ENCODE results near the gene FAM219B.
"Not testable (repeated sequence)": the region's sequence is repeated elsewhere in the genome, so short reads cannot be mapped to it uniquely, and the experiment has no call there.

FAM219B gene

DNA sequence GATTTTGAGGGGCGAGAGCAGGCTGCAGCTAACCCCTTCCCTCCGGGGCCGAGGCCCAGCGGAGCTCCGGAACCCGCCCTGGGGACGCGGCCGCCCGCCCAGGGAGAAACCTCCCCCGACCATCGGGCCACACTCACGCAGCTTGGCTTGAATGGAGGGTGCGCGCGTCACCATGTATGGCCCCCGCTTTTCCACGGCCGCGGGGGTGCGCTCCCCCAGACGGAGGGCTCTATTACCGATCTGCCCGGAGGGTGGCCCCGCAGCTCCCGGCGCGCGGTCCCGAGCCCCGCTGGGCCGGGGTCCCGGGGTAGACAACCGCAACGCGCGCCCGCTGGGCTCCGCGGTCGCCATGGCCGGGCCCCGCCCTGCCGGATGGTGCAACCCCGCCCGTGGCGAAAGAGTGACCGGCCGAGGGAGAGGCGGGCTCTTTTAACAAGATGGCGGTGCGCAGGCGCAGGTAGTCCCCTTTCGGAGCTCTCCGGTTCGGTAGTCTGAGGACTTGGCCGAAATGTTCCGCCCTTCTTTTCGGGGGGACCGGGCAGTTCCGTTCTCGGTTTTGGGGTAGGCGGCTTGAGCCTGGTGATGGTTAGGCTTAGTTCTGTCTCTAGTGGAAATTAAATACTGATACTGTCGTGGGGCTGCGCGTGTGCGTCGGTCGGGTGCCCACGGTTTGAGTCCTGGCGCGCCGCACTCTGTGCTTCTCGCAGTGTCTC is at the start of gene FAM219B:
Gene FAM219B, minus strand, starts transcription at position 402 of the 713 bp plus-strand sequence. Its CDS starts 51 bp downstream, at position 351.
- DNase-seq (ENCODE audit: low read depth, low spot score), result peak; percentile 25

DNA sequence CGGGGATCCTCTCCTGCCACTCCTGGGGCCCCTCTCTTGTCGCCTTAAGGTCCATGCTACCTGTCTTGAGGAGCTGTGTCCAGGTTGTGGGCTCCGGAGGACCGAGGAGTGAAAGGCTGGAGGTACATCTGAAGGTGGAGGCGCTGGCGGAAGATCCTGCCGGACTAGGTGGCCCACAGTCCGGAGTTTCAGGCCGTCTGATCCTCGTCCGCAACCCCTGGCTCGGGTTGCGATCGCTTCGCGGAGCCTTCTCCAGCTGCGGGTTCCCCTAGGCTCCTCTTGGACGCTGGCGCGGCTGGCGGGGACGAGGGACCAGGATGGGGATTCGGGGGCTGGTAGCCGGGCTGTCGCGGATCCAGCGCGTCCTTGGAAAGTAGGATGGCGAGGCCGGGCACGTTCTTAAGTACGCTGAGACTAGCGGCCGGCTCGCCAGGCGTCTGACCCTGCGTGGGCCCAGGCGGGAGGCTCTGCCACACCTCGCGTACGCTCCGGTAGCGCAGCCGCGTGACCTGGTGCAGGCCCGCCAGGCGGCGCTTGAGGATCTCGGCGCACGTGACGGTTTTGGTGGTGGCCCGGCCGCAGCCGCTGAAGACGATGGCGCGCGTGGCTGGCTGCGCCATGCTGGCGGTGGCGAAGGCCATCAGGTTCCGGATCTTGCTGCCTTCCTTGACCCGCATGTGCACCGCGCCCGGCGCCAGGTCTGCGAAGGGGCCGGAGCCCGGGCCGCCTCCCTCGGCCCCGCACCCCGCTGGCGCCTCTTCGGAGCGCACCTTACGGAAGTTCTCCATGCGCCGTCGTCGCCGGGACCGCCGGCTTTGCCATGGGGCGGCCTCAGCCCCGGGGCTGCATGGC is 49.4 kb upstream of the FAM219B start:
- peak; percentile 27 for DNase-seq (ENCODE audit: low read depth, low spot score)

DNA sequence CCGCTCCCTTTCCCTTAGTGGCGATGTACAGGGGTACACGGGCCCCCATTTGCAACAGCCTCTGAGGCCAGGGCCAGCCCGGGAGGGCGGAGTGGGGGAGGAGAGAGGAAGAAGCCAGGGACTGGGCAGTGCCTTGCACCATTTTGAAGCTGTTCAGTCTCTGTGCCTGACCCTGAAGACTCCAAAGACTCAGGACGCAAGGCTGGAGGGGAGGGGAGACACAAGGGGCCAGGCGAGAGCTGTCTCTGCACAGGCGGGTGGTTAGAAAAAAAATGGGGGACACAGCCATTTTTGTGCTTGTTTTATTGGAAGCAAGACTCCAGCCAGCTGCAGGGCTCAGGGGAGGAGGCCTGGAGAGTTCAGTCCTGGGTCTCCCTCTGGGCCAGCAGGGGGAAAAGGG is 48.4 kb upstream of the FAM219B start:
- no peak for DNase-seq (ENCODE audit: low read depth, low spot score)

GRCh38 chr15:74954515-74954914 is 47.9 kb upstream of the FAM219B start:
- no peak for DNase-seq (ENCODE audit: low read depth, low spot score)

DNA sequence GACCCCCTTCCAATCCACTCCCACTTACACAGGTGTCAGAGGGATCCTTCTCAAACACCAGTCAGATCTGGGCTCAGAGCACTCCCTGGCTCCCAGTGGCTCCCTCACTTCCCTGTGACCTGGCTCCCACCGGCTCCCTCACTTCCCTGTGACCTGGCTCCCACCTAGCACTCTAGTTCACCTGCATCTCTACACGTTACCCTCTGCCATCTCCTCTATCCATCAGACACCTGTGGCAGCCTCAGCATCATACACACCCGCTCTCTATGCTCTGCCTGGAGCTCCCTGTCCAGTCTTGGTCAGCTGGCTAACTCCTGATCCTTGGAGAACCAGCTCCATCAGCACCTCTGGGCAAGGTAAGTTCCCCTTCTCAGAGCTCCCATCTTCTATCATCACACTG is 44.4 kb upstream of the FAM219B start:
- DNase-seq (ENCODE audit: low read depth, low spot score), result no peak

GRCh38 chr15:74950078-74950908 is 43.6 kb upstream of the FAM219B start:
- DNase-seq (ENCODE audit: low read depth, low spot score), result peak; percentile 57

GRCh38 chr15:74937590-74938371 is 31.1 kb upstream of the FAM219B start, which contains the start of gene COX5A:
Gene COX5A, minus strand, starts transcription at chr15:74938073. Its CDS starts 59 bp downstream, at chr15:74938014.
- peak; percentile 78 for DNase-seq (ENCODE audit: low read depth, low spot score)

DNA sequence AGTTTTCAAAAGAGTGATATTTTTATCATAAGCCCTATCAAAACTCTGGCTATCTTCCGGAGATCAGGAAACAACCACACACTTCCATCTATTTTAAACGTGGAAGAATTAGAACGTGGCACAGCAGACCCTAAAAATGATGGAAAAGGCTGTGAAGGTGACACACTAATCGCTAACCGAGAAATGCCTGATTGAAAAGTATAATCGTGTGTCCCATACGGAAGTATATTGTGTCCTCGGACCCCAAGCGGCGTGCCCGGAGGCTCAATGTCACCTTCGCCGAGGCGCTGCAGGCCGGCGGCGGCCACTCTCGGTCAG is 30.6 kb upstream of the FAM219B start:
- DNase-seq (ENCODE audit: low read depth, low spot score), result no peak

GRCh38 chr15:74935193-74935592 is 28.5 kb upstream of the FAM219B start:
- not testable (repeated sequence) for DNase-seq (ENCODE audit: low read depth, low spot score)

DNA sequence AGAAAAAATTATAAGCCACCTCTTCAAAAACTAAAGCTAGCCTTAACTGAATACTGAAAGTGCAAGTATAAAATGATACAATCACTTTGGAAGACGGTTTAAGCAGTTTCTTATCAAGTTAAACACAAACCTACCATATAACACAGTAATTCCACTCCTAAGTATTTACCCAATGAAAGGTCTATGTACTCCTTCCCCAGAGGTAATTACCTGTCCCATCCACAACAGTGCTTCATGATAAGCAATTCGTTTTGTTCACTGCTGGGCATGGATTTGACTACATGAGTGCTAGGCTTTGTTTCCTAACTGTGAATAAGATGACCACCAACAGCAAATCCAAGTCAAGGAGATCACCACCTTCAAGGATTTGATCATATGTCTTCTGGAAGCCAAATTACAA is 26.9 kb upstream of the FAM219B start:
- DNase-seq (ENCODE audit: low read depth, low spot score), result no peak

DNA sequence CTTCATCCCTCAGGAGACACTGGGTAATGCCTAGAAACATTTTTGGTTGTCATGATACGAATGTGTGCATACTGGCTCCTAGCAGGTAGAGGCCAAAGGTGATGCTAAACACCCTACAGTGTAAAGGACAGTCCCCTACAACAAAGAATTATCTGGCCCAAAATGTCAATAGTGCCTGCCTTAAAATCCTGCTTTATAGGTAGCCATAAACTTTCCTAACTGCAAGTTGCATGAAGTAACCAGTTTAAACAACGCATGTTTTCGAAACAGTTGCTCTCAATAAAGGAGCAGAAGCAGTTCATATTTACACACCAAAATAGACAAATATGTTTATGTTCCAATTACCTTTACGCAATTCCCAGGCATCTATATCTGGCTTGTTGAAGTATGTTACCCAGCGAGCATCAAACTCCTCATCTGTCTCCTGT is 22.1 kb upstream of the FAM219B start:
- DNase-seq (ENCODE audit: low read depth, low spot score), result no peak

- DNase-seq (ENCODE audit: low read depth, low spot score), result no peak
Observed at GRCh38 chr15:74924525-74924924, 17.9 kb upstream of the FAM219B start.

GRCh38 chr15:74920456-74920855 is 13.8 kb upstream of the FAM219B start:
- no peak for DNase-seq (ENCODE audit: low read depth, low spot score)

- DNase-seq (ENCODE audit: low read depth, low spot score), result no peak
Observed at GRCh38 chr15:74917676-74918075, 11.0 kb upstream of the FAM219B start.

DNA sequence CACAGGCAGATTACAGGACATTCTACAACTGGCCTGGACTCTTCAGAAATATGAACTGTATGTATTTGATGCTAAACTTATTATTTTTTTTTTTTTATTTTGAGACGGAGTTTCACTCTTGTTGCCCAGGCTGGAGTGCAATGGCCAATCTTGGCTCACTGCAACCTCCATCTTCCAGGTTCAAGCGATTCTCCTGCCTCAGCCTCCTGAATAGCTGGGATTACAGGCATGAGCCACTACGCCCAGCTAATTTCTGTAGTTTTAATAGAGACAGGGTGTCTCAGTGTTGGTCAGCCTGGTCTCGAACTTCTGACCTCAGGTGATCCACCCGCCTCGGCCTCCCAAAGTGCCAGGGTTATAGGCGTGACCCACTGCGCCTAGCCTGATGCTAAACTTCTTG is 7.1 kb upstream of the FAM219B start:
- not testable (repeated sequence) for DNase-seq (ENCODE audit: low read depth, low spot score)

DNA sequence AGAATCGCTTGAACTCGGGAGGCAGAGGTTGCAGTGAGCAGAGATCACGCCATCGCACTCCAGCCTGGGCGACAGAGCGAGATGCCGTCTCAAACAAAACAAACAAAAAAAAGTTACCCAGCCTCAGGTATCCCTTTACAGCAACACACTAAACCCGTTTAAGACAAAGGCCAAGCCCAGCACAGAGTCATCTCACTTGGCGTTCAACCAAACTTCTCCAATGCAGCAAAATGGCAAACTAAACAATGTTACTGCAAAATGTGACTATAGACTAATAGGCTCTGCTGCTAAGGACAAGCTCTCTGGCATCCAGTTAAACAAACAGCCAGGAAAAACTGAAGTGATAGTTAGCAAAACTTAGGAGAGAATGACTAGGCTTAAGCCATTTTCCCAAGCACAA is 6.4 kb upstream of the FAM219B start:
- no peak for DNase-seq (ENCODE audit: low read depth, low spot score)

DNA sequence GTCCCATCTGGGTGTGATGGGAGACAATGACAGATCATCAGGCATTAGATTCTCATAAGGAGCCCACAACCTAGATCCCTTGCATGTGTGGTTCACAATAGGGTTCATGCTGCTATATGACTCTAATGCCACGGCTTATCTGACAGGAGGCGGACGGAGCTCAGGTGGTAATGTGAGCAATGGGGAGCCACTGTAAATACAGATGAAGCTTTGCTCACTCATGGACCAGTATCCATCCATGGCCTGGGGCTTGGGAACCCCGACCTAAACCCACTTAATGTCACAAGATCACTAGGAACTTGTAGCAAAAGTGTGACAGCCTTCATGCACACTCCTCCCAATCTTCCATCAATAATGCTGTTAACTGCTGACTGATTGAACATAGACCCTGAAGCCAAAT is 2.0 kb upstream of the FAM219B start:
- DNase-seq (ENCODE audit: low read depth, low spot score), result no peak

- no peak for DNase-seq (ENCODE audit: low read depth, low spot score)
Observed at GRCh38 chr15:74907163-74907870, 666 bp upstream of the FAM219B start.

DNA sequence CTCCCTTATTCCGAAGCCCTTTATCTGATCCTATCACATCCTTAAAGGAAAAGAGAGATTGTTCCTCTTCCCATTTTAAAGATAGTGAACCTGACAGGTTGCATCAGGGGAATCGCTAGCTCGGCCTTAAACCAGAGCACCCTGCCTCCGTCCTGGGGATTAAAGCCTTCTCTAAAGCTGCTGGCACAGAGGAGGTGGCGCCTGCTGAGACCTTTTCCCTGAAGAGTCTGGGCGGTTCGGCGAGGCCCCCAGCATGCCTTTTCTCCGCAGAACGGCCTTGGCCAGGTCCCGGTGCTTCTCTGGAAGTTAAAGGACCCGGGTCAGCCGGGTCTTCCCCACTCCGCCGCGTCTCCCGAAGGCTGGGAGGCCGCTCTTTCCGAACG is 593 bp downstream of the FAM219B start:
- no peak for DNase-seq (ENCODE audit: low read depth, low spot score)

GRCh38 chr15:74904190-74904805 is 2.4 kb downstream of the FAM219B start:
- no peak for DNase-seq (ENCODE audit: low read depth, low spot score)
